H1 (cell line): ENCODE results near the gene STARD7. TPM values are rescaled to one million over a fixed set of nuclear protein-coding genes. Genes with fewer than 3 reads are reported as not detected.
A peak's percentile ranks its signal among the peaks of the same experiment; 100 is the strongest.

Experiments used
- CTCF ChIA-PET: fragments of 300-600 bp; sonication (Branson Sonifier 250); formaldehyde crosslinking; loops from one replicate; lab custom pipeline; 2021; ENCODE audit not compliant: partially characterized antibody; lab: Charles Lee
- POLR2A ChIA-PET: fragments of 300-600 bp; sonication (Branson Sonifier 250); formaldehyde crosslinking; loops from one replicate; lab custom pipeline; 2021; ENCODE audit warnings: inconsistent platforms; ENCODE audit not compliant: partially characterized antibody; lab: Charles Lee
- DNase-seq, 2 experiments: peaks; one replicate each; pipeline versions ENCODE4 v3.0.0 to v3.0.0-alpha.2; 2010 to 2022; ENCODE audit warnings: low spot score in 2 of 2, low read depth in 1 of 2, mixed read lengths in 1 of 2
- FAIRE-seq: peaks from 2 replicates; lab custom pipeline; 2011; peaks lifted over from hg19 to GRCh38; lab: Jason Lieb, UNC
- H2AFZ ChIP-seq: 2 replicates; pipeline ENCODE4 v1.8.1; 2012; ENCODE audit warnings: low read length, inconsistent platforms
- H2AK5ac ChIP-seq: 2 replicates; pipeline ENCODE4 v1.6.1; 2013; ENCODE audit warnings: low read depth, low read length
- H2BK120ac ChIP-seq: replicated peaks from 2 replicates; pipeline ENCODE3; 2013; ENCODE audit warnings: low read depth, low read length, inconsistent platforms
- H2BK12ac ChIP-seq: 2 replicates; pipeline ENCODE4 v1.6.1; 2013; ENCODE audit warnings: low read depth, low read length
- H2BK15ac ChIP-seq: 2 replicates; pipeline ENCODE4 v1.6.1; 2013; ENCODE audit warnings: low read length
- H2BK20ac ChIP-seq: 2 replicates; pipeline ENCODE4 v1.6.1; 2013; ENCODE audit warnings: low read length
- H2BK5ac ChIP-seq: 2 replicates; pipeline ENCODE4 v1.6.1; 2013; ENCODE audit warnings: low read depth, low read length
- H3K14ac ChIP-seq: 2 replicates; pipeline ENCODE4 v1.6.1; 2013; ENCODE audit warnings: inconsistent platforms; ENCODE audit not compliant: insufficient read length
- H3K18ac ChIP-seq: 2 replicates; pipeline ENCODE4 v1.6.1; 2013; ENCODE audit warnings: low read length; ENCODE audit errors: extremely low read depth
- H3K23ac ChIP-seq: 2 replicates; pipeline ENCODE4 v1.6.1; 2013; ENCODE audit warnings: inconsistent platforms; ENCODE audit not compliant: insufficient read length
- H3K23me2 ChIP-seq: 2 replicates; pipeline ENCODE4 v1.6.1; 2013; ENCODE audit warnings: low read depth, low read length
- H3K27ac ChIP-seq: 2 replicates; pipeline ENCODE4 v1.6.1; 2011; ENCODE audit warnings: low read depth, low read length, inconsistent platforms
- H3K27me3 ChIP-seq, 4 experiments: replicated peaks in 1 of 4; 1 replicate in 1 of 4; 2 replicates in 3 of 4; pipeline versions ENCODE4 v1.6.1 to v1.8.1; 2011 to 2013; ENCODE audit warnings: low read length in 3 of 4, mild to moderate bottlenecking in 3 of 4, inconsistent platforms in 2 of 4, mixed read lengths in 2 of 4, moderate library complexity in 1 of 4; ENCODE audit not compliant: control insufficient read depth in 3 of 4, insufficient read depth in 3 of 4; ENCODE audit errors: extremely low read depth in 1 of 4
- H3K36me3 ChIP-seq, 4 experiments: 2 replicates each; pipeline versions ENCODE4 v1.6.1 to v1.8.1; 2011 to 2013; ENCODE audit warnings: mild to moderate bottlenecking in 4 of 4, low read length in 3 of 4, moderate library complexity in 2 of 4, control low read depth in 1 of 4, inconsistent platforms in 1 of 4; ENCODE audit not compliant: insufficient read depth in 4 of 4, control insufficient read depth in 2 of 4
- H3K4ac ChIP-seq: replicated peaks from 2 replicates; pipeline ENCODE3; 2013; ENCODE audit warnings: low read length, low read depth, mixed read lengths, inconsistent platforms; ENCODE audit not compliant: insufficient read length
- H3K4me1 ChIP-seq, 4 experiments: replicated peaks in 1 of 4; 1 replicate in 1 of 4; 2 replicates in 3 of 4; pipeline versions ENCODE4 v1.6.1 to v1.8.1; 2011 to 2013; ENCODE audit warnings: low read length in 3 of 4, inconsistent platforms in 2 of 4, mixed read lengths in 1 of 4; ENCODE audit not compliant: insufficient read depth in 4 of 4, control insufficient read depth in 3 of 4
- H3K4me2 ChIP-seq, 2 experiments: 2 replicates each; pipeline versions ENCODE4 v1.6.1 to v1.8.1; 2011 to 2013; ENCODE audit warnings: low read depth in 2 of 2, low read length in 2 of 2, control low read depth in 1 of 2, inconsistent platforms in 1 of 2, mild to moderate bottlenecking in 1 of 2; ENCODE audit not compliant: insufficient read depth in 1 of 2
- H3K4me3 ChIP-seq, 4 experiments: fragments of 200-600, 300-600 bp in 1 of 4; sonication (generic), shearing (Covaris generic), sonication (Bioruptor Twin) in 1 of 4; 2 replicates each; pipeline versions ENCODE4 v1.5.1 to v1.8.1; 2011 to 2016; ENCODE audit warnings: low read length in 4 of 4, low read depth in 3 of 4, control low read depth in 2 of 4, inconsistent platforms in 2 of 4, mild to moderate bottlenecking in 2 of 4, mixed read lengths in 1 of 4, moderate library complexity in 1 of 4; ENCODE audit not compliant: insufficient read depth in 2 of 4; ENCODE audit errors: extremely low read depth in 1 of 4
- H3K56ac ChIP-seq: replicated peaks from 2 replicates; pipeline ENCODE3; 2013; ENCODE audit warnings: low read depth, mild to moderate bottlenecking, mixed read lengths, low read length, inconsistent platforms; ENCODE audit not compliant: insufficient read length
- H3K79me1 ChIP-seq: 2 replicates; pipeline ENCODE4 v1.6.1; 2013; ENCODE audit warnings: low read depth, low read length, control low read depth
- H3K79me2 ChIP-seq, 2 experiments: 2 replicates each; pipeline versions ENCODE4 v1.6.1 to v1.8.1; 2012 to 2013; ENCODE audit warnings: low read length in 2 of 2, mild to moderate bottlenecking in 2 of 2, inconsistent platforms in 1 of 2; ENCODE audit not compliant: insufficient read depth in 2 of 2, control insufficient read depth in 1 of 2
- H3K9ac ChIP-seq, 4 experiments: replicated peaks in 1 of 4; 1 replicate in 1 of 4; 2 replicates in 3 of 4; pipeline versions ENCODE4 v1.6.1 to v1.8.1; 2011 to 2013; ENCODE audit warnings: low read depth in 3 of 4, low read length in 3 of 4, control low read depth in 2 of 4, mild to moderate bottlenecking in 2 of 4, moderate library complexity in 2 of 4, inconsistent platforms in 1 of 4; ENCODE audit errors: extremely low read depth in 1 of 4
- H3K9me3 ChIP-seq, 2 experiments: 2 replicates each; pipeline versions ENCODE4 v1.6.1 to v1.8.1; 2012 to 2013; ENCODE audit warnings: mild to moderate bottlenecking in 2 of 2, moderate library complexity in 2 of 2, control low read depth in 1 of 2, inconsistent platforms in 1 of 2, low read depth in 1 of 2, low read length in 1 of 2, mixed read lengths in 1 of 2; ENCODE audit not compliant: insufficient read depth in 2 of 2
- H4K20me1 ChIP-seq, 2 experiments: replicated peaks in 1 of 2; 2 replicates each; pipeline versions ENCODE3 to v1.8.1; 2011 to 2013; ENCODE audit warnings: inconsistent platforms in 2 of 2, low read length in 2 of 2, mild to moderate bottlenecking in 1 of 2; ENCODE audit not compliant: insufficient read depth in 2 of 2, control insufficient read depth in 1 of 2
- H4K5ac ChIP-seq: 2 replicates; pipeline ENCODE4 v1.6.1; 2013; ENCODE audit warnings: low read length, low read depth, mixed read lengths, inconsistent platforms; ENCODE audit not compliant: insufficient read length
- H4K8ac ChIP-seq: 2 replicates; pipeline ENCODE4 v1.8.0; 2013; ENCODE audit warnings: mild to moderate bottlenecking, moderate library complexity, low read length, inconsistent platforms; ENCODE audit not compliant: insufficient read depth; ENCODE audit errors: extremely low read depth
- H4K91ac ChIP-seq: replicated peaks from 2 replicates; pipeline ENCODE3; 2013; ENCODE audit warnings: low read length, mixed read lengths, inconsistent platforms; ENCODE audit not compliant: insufficient read length
- RAD21 ChIP-seq, 2 experiments: IDR thresholded peaks in 1 of 2; conservative IDR thresholded peaks in 1 of 2; 2 replicates each; pipeline ENCODE4 v1.6.1; 2011; ENCODE audit warnings: low read depth in 2 of 2, low read length in 2 of 2, improper control_type of control experiment in 1 of 2, inconsistent platforms in 1 of 2, mild to moderate bottlenecking in 1 of 2, moderate library complexity in 1 of 2
- whole genome bisulfite sequencing, 2 experiments: shearing (Covaris generic) in 1 of 2; methylation state at CpG; one replicate each; pipeline versions ENCODE4 v1.1.6 to v1.1.7; 2013 to 2015; ENCODE audit warnings: low lambda C conversion rate in 2 of 2, mixed read lengths in 2 of 2, inconsistent platforms in 1 of 2, low coverage in 1 of 2, missing lambda C conversion rate in 1 of 2; ENCODE audit not compliant: insufficient replicate concordance in 2 of 2, insufficient coverage in 1 of 2, insufficient read length in 1 of 2; ENCODE audit errors: extremely low coverage in 1 of 2, missing lambda C conversion rate in 1 of 2; 5-methylcytosine and 5-hydroxymethylcytosine counted together
- polyA plus RNA-seq, 7 experiments: library from polyadenylated mRNA; depleted of rRNA in 3 of 7; stranded (reverse) in 5 of 7; unstranded in 2 of 7; fragments of >200 nt in 5 of 7; fragments of 200-250 nt in 2 of 7; gene quantifications; 1 replicate in 5 of 7; 2 replicates in 1 of 7; 4 replicates in 1 of 7; pipeline versions ENCODE4 v1.2.1 to v1.2.3, GENCODE V29; 2011 to 2013; ENCODE audit warnings: missing spikeins in 2 of 7, mixed read lengths in 2 of 7
- total RNA-seq: library from RNA; stranded (reverse); fragmentation: NEBNext Ultra II Directional; extraction: Animal tissue kit (Norgen Biotek cat#: 25700); gene quantifications from 2 replicates; pipeline ENCODE4 v1.2.1, GENCODE V29; 2021
- TF ChIP-seq, protein P1 (sequence below): IDR thresholded peaks from 2 replicates; pipeline ENCODE4 v1.6.1; 2012; ENCODE audit warnings: inconsistent platforms
- TF ChIP-seq, protein P2 (sequence below), 3 experiments: IDR thresholded peaks; 1 replicate in 2 of 3; 2 replicates in 1 of 3; pipeline versions ENCODE4 v1.5.1 to v1.6.1; 2011; ENCODE audit warnings: low read length in 3 of 3, mild to moderate bottlenecking in 3 of 3, inconsistent platforms in 2 of 3, low read depth in 1 of 3, moderate library complexity in 1 of 3; ENCODE audit not compliant: insufficient read depth in 1 of 3; ENCODE audit errors: control extremely low read depth in 1 of 3

The STARD7 gene
- total and polyA plus RNA-seq, 2 of the 8 experiments (the other 6 are each of a cell fraction or from before 2014, with no cell fraction given), result 89.1 to 200 TPM

- Histone ChIP-seq H3K23ac (no peak overlapping the region), H4K20me1 (no peaks in the 10 kb centered on the region), H4K91ac (no peak overlapping the region), H2AFZ (no peak overlapping the region), H3K9me3 (no peaks in the 10 kb centered on the region), H2BK15ac (no peak overlapping the region), H3K4me3 (no peak overlapping the region), H3K56ac (no peak overlapping the region), H3K14ac (no peak overlapping the region), H4K5ac (no peak overlapping the region), H3K36me3 (no peaks in the 10 kb centered on the region), H2AK5ac (no peak overlapping the region), H3K27ac (no peak overlapping the region), H3K4me1 (peaks cover 0 to 3% (median 0%) of the 10 kb centered on the region in 4 experiments; a peak in 1 of 7 replicates), H3K9ac (no peak overlapping the region), H4K8ac (no peak overlapping the region), H3K23me2 (no peaks in the 10 kb centered on the region), H2BK12ac (no peak overlapping the region), H3K4me2 (no peak overlapping the region), H3K4ac (no peak overlapping the region), H3K79me1 (no peaks in the 10 kb centered on the region), H3K18ac (no peak overlapping the region), H2BK20ac (no peak overlapping the region), H3K79me2 (no peaks in the 10 kb centered on the region), H2BK120ac (no peak overlapping the region), H3K27me3 (no peaks in the 10 kb centered on the region), H2BK5ac (no peak overlapping the region)
- 65% methylated on average over 2 of the region's 2 CpGs; no CpG with 5 or more reads in 1 of the 2 experiments for WGBS, 2 experiments
- POLR2A ChIA-PET, result interaction anchor here (0.6 to 1.6 kb wide), 7 partner anchors 13 to 300 kb away, joined by 3 to 6 read pairs (median 3); partner anchors contain the start of genes ADRA2B and STARD7
- no peak for FAIRE-seq
- CTCF ChIA-PET, result interaction anchor here (0.6 to 4.7 kb wide), 16 partner anchors 9 to 249 kb away, joined by 3 to 43 read pairs (median 4); no protein-coding TSS in a partner anchor
- TF ChIP-seq, protein P1, sequence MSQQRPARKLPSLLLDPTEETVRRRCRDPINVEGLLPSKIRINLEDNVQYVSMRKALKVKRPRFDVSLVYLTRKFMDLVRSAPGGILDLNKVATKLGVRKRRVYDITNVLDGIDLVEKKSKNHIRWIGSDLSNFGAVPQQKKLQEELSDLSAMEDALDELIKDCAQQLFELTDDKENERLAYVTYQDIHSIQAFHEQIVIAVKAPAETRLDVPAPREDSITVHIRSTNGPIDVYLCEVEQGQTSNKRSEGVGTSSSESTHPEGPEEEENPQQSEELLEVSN, result no peak
- TF ChIP-seq, protein P2, sequence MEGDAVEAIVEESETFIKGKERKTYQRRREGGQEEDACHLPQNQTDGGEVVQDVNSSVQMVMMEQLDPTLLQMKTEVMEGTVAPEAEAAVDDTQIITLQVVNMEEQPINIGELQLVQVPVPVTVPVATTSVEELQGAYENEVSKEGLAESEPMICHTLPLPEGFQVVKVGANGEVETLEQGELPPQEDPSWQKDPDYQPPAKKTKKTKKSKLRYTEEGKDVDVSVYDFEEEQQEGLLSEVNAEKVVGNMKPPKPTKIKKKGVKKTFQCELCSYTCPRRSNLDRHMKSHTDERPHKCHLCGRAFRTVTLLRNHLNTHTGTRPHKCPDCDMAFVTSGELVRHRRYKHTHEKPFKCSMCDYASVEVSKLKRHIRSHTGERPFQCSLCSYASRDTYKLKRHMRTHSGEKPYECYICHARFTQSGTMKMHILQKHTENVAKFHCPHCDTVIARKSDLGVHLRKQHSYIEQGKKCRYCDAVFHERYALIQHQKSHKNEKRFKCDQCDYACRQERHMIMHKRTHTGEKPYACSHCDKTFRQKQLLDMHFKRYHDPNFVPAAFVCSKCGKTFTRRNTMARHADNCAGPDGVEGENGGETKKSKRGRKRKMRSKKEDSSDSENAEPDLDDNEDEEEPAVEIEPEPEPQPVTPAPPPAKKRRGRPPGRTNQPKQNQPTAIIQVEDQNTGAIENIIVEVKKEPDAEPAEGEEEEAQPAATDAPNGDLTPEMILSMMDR (IDR thresholded peaks at IDR 0.05; ENCODE audit: control extremely low read depth in 1 of 3, insufficient read depth in 1 of 3, low read depth in 1 of 3, low read length in 3 of 3), result peak; percentile 19 to 40 (median 28); a peak in 2 of 4 replicates
- TF ChIP-seq RAD21 (IDR thresholded peaks at IDR 0.05 in 1 of 2, conservative IDR thresholded peaks at IDR 0.05 in 1 of 2; ENCODE audit: low read depth in 2 of 2, low read length in 2 of 2), result peak; percentile 22 to 48; a peak in 3 of 4 replicates
- DNase-seq, result no peak
Observed at GRCh38 chr2:96241227-96241626, 32.6 kb upstream of the STARD7 start.
